Mesenchymal stem cell (in vitro differentiated cells and primary cell): ENCODE results near the gene WARS2.

Experiments used
- DNase-seq: peaks from one replicate; pipeline ENCODE4 v3.0.0-alpha.2; 2013
- H2AFZ ChIP-seq: one replicate; pipeline ENCODE4 v1.6.1; 2013; ENCODE audit warnings: low read depth, mild to moderate bottlenecking, control low read depth, inconsistent platforms, low read length, moderate library complexity
- H2AK5ac ChIP-seq: 2 replicates; pipeline ENCODE4 v1.6.1; 2013; ENCODE audit warnings: low read length, moderate library complexity, mild to moderate bottlenecking, inconsistent platforms; ENCODE audit not compliant: severe bottlenecking
- H2BK120ac ChIP-seq: one replicate; pipeline ENCODE4 v1.6.1; 2013; ENCODE audit warnings: low read depth, mild to moderate bottlenecking, inconsistent platforms, low read length, moderate library complexity
- H2BK12ac ChIP-seq, 2 experiments: one replicate each; pipeline ENCODE4 v1.6.1; 2013; ENCODE audit warnings: inconsistent platforms in 2 of 2, low read length in 2 of 2, mild to moderate bottlenecking in 2 of 2, moderate library complexity in 2 of 2, control low read depth in 1 of 2
- H2BK15ac ChIP-seq: one replicate; pipeline ENCODE4 v1.6.1; 2013; ENCODE audit warnings: mild to moderate bottlenecking, low read depth, inconsistent platforms; ENCODE audit not compliant: poor library complexity, severe bottlenecking
- H2BK5ac ChIP-seq: 2 replicates; pipeline ENCODE4 v1.6.1; 2013; ENCODE audit warnings: low read depth, mild to moderate bottlenecking, low read length, control low read depth, inconsistent platforms; ENCODE audit not compliant: poor library complexity, severe bottlenecking
- H3K14ac ChIP-seq, 2 experiments: one replicate each; pipeline ENCODE4 v1.6.1; 2013; ENCODE audit warnings: inconsistent platforms in 2 of 2, low read length in 2 of 2, control low read depth in 1 of 2, mild to moderate bottlenecking in 1 of 2, moderate library complexity in 1 of 2
- H3K18ac ChIP-seq, 2 experiments: one replicate each; pipeline ENCODE4 v1.6.1; 2013; ENCODE audit warnings: inconsistent platforms in 2 of 2, low read length in 2 of 2, control low read depth in 1 of 2, low read depth in 1 of 2, mild to moderate bottlenecking in 1 of 2
- H3K23ac ChIP-seq, 2 experiments: one replicate each; pipeline ENCODE4 v1.6.1; 2013; ENCODE audit warnings: inconsistent platforms in 2 of 2, low read length in 2 of 2, mild to moderate bottlenecking in 2 of 2, moderate library complexity in 2 of 2, control low read depth in 1 of 2
- H3K27ac ChIP-seq: 2 replicates; pipeline ENCODE4 v1.5.1; 2013; ENCODE audit warnings: mild to moderate bottlenecking, moderate library complexity, low read length, control low read depth, inconsistent platforms; ENCODE audit not compliant: poor library complexity, severe bottlenecking
- H3K27me3 ChIP-seq, 2 experiments: 2 replicates each; pipeline versions ENCODE4 v1.6.1 to v1.7.0; 2013; ENCODE audit warnings: low read length in 2 of 2, mild to moderate bottlenecking in 2 of 2, moderate library complexity in 2 of 2, control low read depth in 1 of 2, inconsistent platforms in 1 of 2; ENCODE audit not compliant: control insufficient read depth in 1 of 2, insufficient read depth in 1 of 2
- H3K36me3 ChIP-seq, 2 experiments: 2 replicates each; pipeline versions ENCODE4 v1.6.1 to v1.7.0; 2013; ENCODE audit warnings: low read length in 2 of 2, control low read depth in 1 of 2, inconsistent platforms in 1 of 2, low read depth in 1 of 2, mild to moderate bottlenecking in 1 of 2; ENCODE audit not compliant: insufficient read depth in 2 of 2, control insufficient read depth in 1 of 2
- H3K4ac ChIP-seq, 2 experiments: one replicate each; pipeline ENCODE4 v1.6.1; 2013; ENCODE audit warnings: inconsistent platforms in 2 of 2, low read length in 2 of 2, mild to moderate bottlenecking in 2 of 2, moderate library complexity in 2 of 2, control low read depth in 1 of 2, low read depth in 1 of 2
- H3K4me1 ChIP-seq: 2 replicates; pipeline ENCODE4 v1.6.1; 2013; ENCODE audit warnings: low read depth, low read length, control low read depth; ENCODE audit not compliant: control insufficient read depth, insufficient read depth
- H3K4me2 ChIP-seq: 2 replicates; pipeline ENCODE4 v1.6.1; 2013; ENCODE audit warnings: low read length, mild to moderate bottlenecking, inconsistent platforms; ENCODE audit not compliant: poor library complexity, severe bottlenecking
- H3K4me3 ChIP-seq, 2 experiments: 2 replicates each; pipeline versions ENCODE4 v1.5.1 to v1.7.0; 2013; ENCODE audit warnings: low read length in 2 of 2, mild to moderate bottlenecking in 2 of 2, control low read depth in 1 of 2, low read depth in 1 of 2; ENCODE audit not compliant: insufficient read depth in 1 of 2
- H3K79me1 ChIP-seq: replicated peaks from 2 replicates; pipeline ENCODE4 v1.6.1; 2013; ENCODE audit warnings: mild to moderate bottlenecking, control low read depth, low read length, inconsistent platforms; ENCODE audit not compliant: poor library complexity, severe bottlenecking
- H3K9ac ChIP-seq: 2 replicates; pipeline ENCODE4 v1.7.0; 2013; ENCODE audit warnings: mild to moderate bottlenecking, low read length, moderate library complexity
- H3K9me3 ChIP-seq: 2 replicates; pipeline ENCODE4 v1.7.0; 2013; ENCODE audit warnings: mild to moderate bottlenecking, low read length; ENCODE audit not compliant: control insufficient read depth
- H4K8ac ChIP-seq: one replicate; pipeline ENCODE4 v1.6.1; 2013; ENCODE audit warnings: inconsistent platforms, mild to moderate bottlenecking, low read length, moderate library complexity
- H4K91ac ChIP-seq: one replicate; pipeline ENCODE4 v1.6.1; 2013; ENCODE audit warnings: mild to moderate bottlenecking, low read length, inconsistent platforms
- WGBS: methylation state at CpG from one replicate; pipeline ENCODE4 v1.1.7; 2013; ENCODE audit warnings: mixed read lengths; 5-methylcytosine and 5-hydroxymethylcytosine counted together

WARS2 gene

GRCh38 chr1:119046429-119046784 lies 94.0 kb downstream of the WARS2 start:
- Histone ChIP-seq H3K27me3 (no peaks in the 10 kb centered on the region), H3K79me1 (peaks cover 15% of the 10 kb centered on the region), H3K27ac (no peak overlapping the region), H3K4me3 (peak overlapping the region in 1 of 2 experiments; percentile 59), H3K9me3 (no peaks in the 10 kb centered on the region), H4K8ac (no peak overlapping the region), H3K14ac (no peak overlapping the region), H3K4me2 (no peak overlapping the region), H2AFZ (no peak overlapping the region), H2BK15ac (no peak overlapping the region), H3K23ac (no peak overlapping the region), H2BK12ac (no peak overlapping the region), H4K91ac (no peak overlapping the region), H2BK5ac (no peak overlapping the region), H3K9ac (peak overlapping the region; percentile 91), H2BK120ac (no peak overlapping the region), H3K36me3 (peaks cover 0 to 14% of the 10 kb centered on the region in 2 experiments), H2AK5ac (no peak overlapping the region), H3K18ac (no peak overlapping the region), H3K4me1 (no peaks in the 10 kb centered on the region), H3K4ac (no peak overlapping the region)
- DNase-seq = no peak
- 92% methylated on average over 7 of the region's 7 CpGs for WGBS

DNA sequence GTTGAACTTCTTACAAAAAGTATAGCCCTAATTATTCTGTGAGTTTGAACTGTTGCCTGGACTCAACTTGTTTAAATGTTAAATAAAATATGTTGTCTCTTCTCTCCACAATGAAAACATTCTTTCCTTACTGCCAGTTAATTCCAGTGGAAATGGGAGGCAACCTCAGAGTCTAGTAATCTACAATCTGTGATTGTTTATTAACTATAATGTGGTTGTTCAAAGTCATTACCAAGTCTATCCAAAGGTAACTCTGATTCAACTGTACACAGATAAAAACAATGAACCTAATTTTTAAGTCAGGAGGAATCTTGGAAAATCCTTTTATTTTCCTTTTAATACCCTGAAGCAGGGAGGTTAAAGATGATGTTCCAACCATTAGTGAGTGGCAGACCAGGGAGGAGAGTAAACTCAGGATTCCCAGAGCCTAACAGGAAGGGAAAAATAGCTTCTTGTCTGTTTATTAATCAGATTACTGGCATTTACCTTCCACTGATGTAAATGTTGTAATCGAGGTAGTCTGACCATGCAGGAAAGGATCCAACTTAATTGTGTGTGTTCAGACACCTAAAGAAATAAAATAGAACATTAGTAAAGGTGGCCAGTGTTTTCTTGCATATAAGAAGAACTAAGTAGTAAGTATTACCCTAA lies 95.2 kb downstream of the WARS2 start:
- no peak overlapping the region for H3K4me2 ChIP-seq
- 60% methylated on average over 1 of the region's 1 CpG for WGBS
- H4K8ac ChIP-seq = no peak overlapping the region
- H3K4ac ChIP-seq = no peak overlapping the region
- H3K79me1 ChIP-seq = peaks cover 17% of the 10 kb centered on the region
- no peak overlapping the region for H3K23ac ChIP-seq
- H3K9ac ChIP-seq = no peak overlapping the region
- no peak overlapping the region for H2BK15ac ChIP-seq
- H3K18ac ChIP-seq = no peak overlapping the region
- peaks cover 0 to 14% of the 10 kb centered on the region in 2 experiments for H3K36me3 ChIP-seq
- DNase-seq = no peak
- no peak overlapping the region for H2BK120ac ChIP-seq
- peak overlapping the region; percentile 46 for H3K27ac ChIP-seq
- H2AFZ ChIP-seq = no peak overlapping the region
- no peak overlapping the region for H3K4me3 ChIP-seq
- H3K27me3 ChIP-seq = no peaks in the 10 kb centered on the region
- H2BK5ac ChIP-seq = no peak overlapping the region
- no peaks in the 10 kb centered on the region for H3K4me1 ChIP-seq
- no peak overlapping the region for H2BK12ac ChIP-seq
- H2AK5ac ChIP-seq = no peak overlapping the region
- H3K14ac ChIP-seq = no peak overlapping the region
- H3K9me3 ChIP-seq = no peaks in the 10 kb centered on the region
- no peak overlapping the region for H4K91ac ChIP-seq

DNA sequence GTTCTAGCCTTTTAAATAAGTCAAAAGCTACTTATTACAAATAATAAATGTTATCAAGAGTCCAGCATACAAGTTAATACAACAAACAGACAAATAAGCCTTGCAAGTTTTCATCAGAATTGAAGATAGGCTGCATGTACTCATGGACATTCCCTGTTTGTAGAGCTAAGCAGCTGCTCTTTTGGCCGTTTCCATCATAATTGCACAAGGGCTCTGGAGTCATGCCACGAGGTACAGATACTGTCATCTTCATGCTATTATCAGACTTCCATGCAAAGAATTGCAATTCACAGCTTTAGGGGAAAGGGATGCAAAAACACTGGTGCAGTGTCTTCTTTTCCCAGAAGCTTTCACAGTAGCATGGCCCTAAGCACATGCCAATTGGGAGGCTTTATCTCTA lies 99.5 kb downstream of the WARS2 start:
- H3K9me3 ChIP-seq = no peaks in the 10 kb centered on the region
- H2AK5ac ChIP-seq = no peak overlapping the region
- no peak overlapping the region for H3K23ac ChIP-seq
- H2AFZ ChIP-seq = no peak overlapping the region
- no peak overlapping the region for H2BK12ac ChIP-seq
- no peak overlapping the region for H4K8ac ChIP-seq
- no peaks in the 10 kb centered on the region for H3K27me3 ChIP-seq
- H3K4me3 ChIP-seq = no peak overlapping the region
- H4K91ac ChIP-seq = no peak overlapping the region
- no peak overlapping the region for H2BK5ac ChIP-seq
- H3K14ac ChIP-seq = no peak overlapping the region
- no peak overlapping the region for H3K4ac ChIP-seq
- H3K36me3 ChIP-seq = peaks cover under 1 to 17% of the 10 kb centered on the region in 2 experiments
- H3K18ac ChIP-seq = no peak overlapping the region
- no peak overlapping the region for H3K9ac ChIP-seq
- WGBS = 88% methylated on average over 2 of the region's 2 CpGs
- H3K4me2 ChIP-seq = no peak overlapping the region
- H2BK120ac ChIP-seq = no peak overlapping the region
- no peaks in the 10 kb centered on the region for H3K4me1 ChIP-seq
- peaks cover 2% of the 10 kb centered on the region for H3K79me1 ChIP-seq
- H3K27ac ChIP-seq = no peak overlapping the region
- DNase-seq = no peak
- no peak overlapping the region for H2BK15ac ChIP-seq

DNA sequence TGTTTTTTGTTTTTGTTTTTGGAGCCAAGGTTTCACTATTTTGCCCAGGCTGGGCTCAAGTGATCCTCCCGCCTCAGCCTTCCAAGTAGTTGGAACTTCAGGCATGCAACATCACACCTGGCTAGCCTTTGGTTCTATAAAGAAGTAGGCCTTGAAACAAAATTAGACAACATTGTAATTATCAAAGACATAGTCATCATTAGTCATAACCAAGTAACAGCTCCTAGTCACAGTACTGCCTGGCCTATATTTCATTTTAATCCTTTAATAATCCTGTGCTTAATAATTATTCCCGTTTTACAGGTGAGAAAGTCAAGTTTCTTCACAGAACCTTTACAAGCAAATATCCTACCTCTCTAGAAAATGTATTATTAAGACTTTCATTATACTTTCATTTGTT lies 100.0 kb downstream of the WARS2 start:
- Histone ChIP-seq H3K27ac (no peak overlapping the region), H2BK12ac (no peak overlapping the region), H3K4ac (no peak overlapping the region), H3K23ac (no peak overlapping the region), H3K36me3 (peaks cover 3 to 17% of the 10 kb centered on the region in 2 experiments), H2AFZ (no peak overlapping the region), H3K9ac (no peak overlapping the region), H3K4me1 (no peaks in the 10 kb centered on the region), H3K4me3 (no peak overlapping the region), H2BK5ac (no peak overlapping the region), H3K4me2 (no peak overlapping the region), H2AK5ac (no peak overlapping the region), H3K18ac (no peak overlapping the region), H2BK120ac (no peak overlapping the region), H3K9me3 (no peaks in the 10 kb centered on the region), H3K79me1 (peaks cover 2% of the 10 kb centered on the region), H4K91ac (no peak overlapping the region), H2BK15ac (no peak overlapping the region), H3K14ac (no peak overlapping the region), H3K27me3 (no peaks in the 10 kb centered on the region), H4K8ac (no peak overlapping the region)
- no peak for DNase-seq
- 94% methylated on average over 2 of the region's 2 CpGs for WGBS
